PC-9 (cell line): Measurements from ENCODE around the gene LMNTD2. TPM values are rescaled to one million over a fixed set of nuclear protein-coding genes. Genes with fewer than 3 reads are reported as not detected.

Experiments
- BruUV-seq: library from RNA; stranded (reverse); fragments of 400-500 nt; replicated peaks from 2 replicates; lab custom pipeline; 2021; lab: Mats Ljungman, UMichigan
- CTCF ChIA-PET: fragments of 300-600 bp; sonication (Branson Sonifier 250); formaldehyde crosslinking; loops from one replicate; lab custom pipeline; 2022; ENCODE audit warnings: antibody characterized with exemption; lab: Charles Lee
- POLR2A ChIA-PET: fragments of 300-600 bp; sonication (Branson Sonifier 250); formaldehyde crosslinking; loops from one replicate; lab custom pipeline; 2022; ENCODE audit warnings: antibody characterized with exemption; ENCODE audit not compliant: unreplicated experiment; lab: Charles Lee
- DNase-seq, 2 experiments: peaks; one replicate each; pipeline versions ENCODE4 v3.0.0 to v3.0.0-alpha.2; 2015 to 2022; ENCODE audit warnings: mixed read lengths in 1 of 2
- H2AFZ ChIP-seq: fragments of 200-600 bp; sonication (generic); 2 replicates; pipeline ENCODE4 v1.8.1; 2017; ENCODE audit warnings: antibody characterized with exemption
- H3F3A ChIP-seq: fragments of 200-600 bp; sonication (generic); 2 replicates; pipeline ENCODE4 v1.8.1; 2017; ENCODE audit warnings: antibody characterized with exemption, mild to moderate bottlenecking, low read depth; ENCODE audit not compliant: insufficient read depth
- H3K27ac ChIP-seq: fragments of 200-600 bp; sonication (generic); 2 replicates; pipeline ENCODE4 v1.6.1; 2016; ENCODE audit warnings: mixed run types
- H3K27me3 ChIP-seq: fragments of 200-600 bp; sonication (generic); 2 replicates; pipeline ENCODE4 v1.6.1; 2016; ENCODE audit warnings: low read depth, mixed run types; ENCODE audit not compliant: insufficient read depth
- H3K36me3 ChIP-seq: fragments of 200-600 bp; sonication (generic); 2 replicates; pipeline ENCODE4 v1.6.1; 2016; ENCODE audit warnings: low read depth, mixed run types
- H3K4me1 ChIP-seq: fragments of 200-600 bp; sonication (generic); replicated peaks from 2 replicates; pipeline ENCODE4 v1.6.1; 2016; ENCODE audit warnings: mixed run types; ENCODE audit not compliant: insufficient read depth
- H3K4me2 ChIP-seq: fragments of 200-600 bp; sonication (generic); 2 replicates; pipeline ENCODE4 v1.6.1; 2017; ENCODE audit warnings: mixed run types
- H3K4me3 ChIP-seq: fragments of 200-600 bp; sonication (generic); 2 replicates; pipeline ENCODE4 v1.6.1; 2016; ENCODE audit warnings: mixed run types
- H3K79me2 ChIP-seq: fragments of 200-600 bp; sonication (generic); 2 replicates; pipeline ENCODE4 v1.6.1; 2017; ENCODE audit warnings: low read depth, mixed run types
- H3K9me2 ChIP-seq: fragments of 200-600 bp; sonication (generic); 2 replicates; pipeline ENCODE4 v1.8.1; 2017; ENCODE audit warnings: mild to moderate bottlenecking; ENCODE audit not compliant: insufficient read depth
- H3K9me3 ChIP-seq: fragments of 200-600 bp; sonication (generic); 2 replicates; pipeline ENCODE4 v1.8.1; 2016; ENCODE audit warnings: low read depth; ENCODE audit not compliant: insufficient read depth
- H4K20me1 ChIP-seq: fragments of 200-600 bp; sonication (generic); 2 replicates; pipeline ENCODE4 v1.8.1; 2017; ENCODE audit not compliant: insufficient read depth
- EZH2 ChIP-seq: fragments of 200-600 bp; sonication (generic); IDR thresholded peaks from 2 replicates; pipeline ENCODE4 v1.8.0; 2017; ENCODE audit warnings: antibody characterized with exemption, low read depth
- intact Hi-C: fragments of 100-400 bp; cut with micrococcal nuclease; formaldehyde crosslinking; loops from one replicate; pipeline ENCODE4 v1.10.0; 2022; ENCODE audit not compliant: unreplicated experiment
- total RNA-seq: library from RNA; stranded (reverse); gene quantifications from 2 replicates; pipeline ENCODE4 v1.2.3, GENCODE V29; 2021
- TF ChIP-seq, protein P1 (sequence below): fragments of 200-600 bp; sonication (generic); conservative IDR thresholded peaks from 2 replicates; pipeline ENCODE4 v1.6.1; 2017; ENCODE audit warnings: mixed run types, antibody characterized with exemption, mild to moderate bottlenecking, moderate library complexity

LMNTD2 gene
- total RNA-seq, 1 experiment from 2014 or later: 16.3 TPM

GRCh38 chr11:529728-530411 is 30.7 kb downstream of the LMNTD2 start:
- ChIA-PET POLR2A (no interaction called here), CTCF (no interaction called here)
- Histone ChIP-seq H4K20me1 (no peaks in the 10 kb centered on the region), H3K27me3 (no peaks in the 10 kb centered on the region), H3F3A (no peaks in the 10 kb centered on the region), H3K9me3 (no peaks in the 10 kb centered on the region), H2AFZ (no peak overlapping the region), H3K4me3 (no peak overlapping the region), H3K4me2 (no peak overlapping the region), H3K27ac (no peak overlapping the region), H3K36me3 (no peaks in the 10 kb centered on the region), H3K79me2 (0 out of 2 replicates have a peak, but pooled peaks cover 3% of the 10 kb centered on the region), H3K9me2 (no peaks in the 10 kb centered on the region), H3K4me1 (no peaks in the 10 kb centered on the region)
- DNase-seq: no peak
- intact Hi-C loops: no loop called here
- BruUV-seq: no TSS peak
- no peak for TF ChIP-seq EZH2
- TF ChIP-seq, protein P1, sequence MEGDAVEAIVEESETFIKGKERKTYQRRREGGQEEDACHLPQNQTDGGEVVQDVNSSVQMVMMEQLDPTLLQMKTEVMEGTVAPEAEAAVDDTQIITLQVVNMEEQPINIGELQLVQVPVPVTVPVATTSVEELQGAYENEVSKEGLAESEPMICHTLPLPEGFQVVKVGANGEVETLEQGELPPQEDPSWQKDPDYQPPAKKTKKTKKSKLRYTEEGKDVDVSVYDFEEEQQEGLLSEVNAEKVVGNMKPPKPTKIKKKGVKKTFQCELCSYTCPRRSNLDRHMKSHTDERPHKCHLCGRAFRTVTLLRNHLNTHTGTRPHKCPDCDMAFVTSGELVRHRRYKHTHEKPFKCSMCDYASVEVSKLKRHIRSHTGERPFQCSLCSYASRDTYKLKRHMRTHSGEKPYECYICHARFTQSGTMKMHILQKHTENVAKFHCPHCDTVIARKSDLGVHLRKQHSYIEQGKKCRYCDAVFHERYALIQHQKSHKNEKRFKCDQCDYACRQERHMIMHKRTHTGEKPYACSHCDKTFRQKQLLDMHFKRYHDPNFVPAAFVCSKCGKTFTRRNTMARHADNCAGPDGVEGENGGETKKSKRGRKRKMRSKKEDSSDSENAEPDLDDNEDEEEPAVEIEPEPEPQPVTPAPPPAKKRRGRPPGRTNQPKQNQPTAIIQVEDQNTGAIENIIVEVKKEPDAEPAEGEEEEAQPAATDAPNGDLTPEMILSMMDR: no peak

DNA sequence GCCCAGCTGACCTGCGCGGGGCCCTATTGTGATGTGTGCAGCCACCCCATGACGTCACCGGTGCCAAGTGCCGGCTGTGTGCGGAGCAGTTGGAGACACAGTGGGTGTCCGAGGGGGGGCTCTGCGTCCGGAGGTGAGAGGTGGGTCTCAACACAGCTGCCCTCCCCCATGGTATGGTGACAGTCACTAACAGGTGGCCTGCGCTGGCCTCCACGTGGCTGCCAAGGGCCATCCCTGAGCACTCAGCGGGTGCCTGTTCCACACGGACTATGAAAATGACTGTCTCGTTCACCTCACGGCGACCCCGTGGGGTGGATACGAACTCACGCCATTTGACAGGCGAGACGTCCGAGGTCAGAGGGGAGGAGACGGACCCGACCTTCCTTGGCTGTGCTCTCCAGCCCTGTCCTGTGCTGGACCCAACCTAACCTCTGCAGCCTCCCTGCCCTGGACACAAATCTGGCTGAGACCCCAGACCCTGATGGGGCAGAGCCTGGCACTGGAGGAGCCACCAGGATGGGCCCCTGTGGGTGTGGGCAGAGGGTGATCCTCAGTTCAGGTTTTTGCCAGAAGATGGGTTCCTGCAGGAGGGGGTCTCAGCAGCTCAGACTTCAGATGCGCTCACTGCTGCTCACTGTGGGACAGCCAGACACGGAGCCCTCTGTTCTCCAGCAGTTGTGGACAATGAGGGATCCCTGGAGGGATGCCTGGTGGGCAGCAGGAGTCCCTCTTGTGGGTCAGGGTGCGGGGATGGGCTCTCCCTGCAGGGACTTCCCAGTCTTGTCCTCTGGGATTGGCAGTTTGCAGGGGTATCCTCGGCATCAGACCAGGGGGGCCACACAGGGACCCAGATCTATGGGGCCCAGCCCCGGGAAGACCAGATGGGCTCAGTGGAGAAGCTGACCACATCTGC is 31.5 kb downstream of the LMNTD2 start:
- H3K4me1 ChIP-seq: no peaks in the 10 kb centered on the region
- intact Hi-C loops: no loop called here
- BruUV-seq: no TSS peak
- H3K9me3 ChIP-seq: no peaks in the 10 kb centered on the region
- H4K20me1 ChIP-seq: no peaks in the 10 kb centered on the region
- ChIA-PET POLR2A (no interaction called here), CTCF (no interaction called here)
- H3K27me3 ChIP-seq: no peaks in the 10 kb centered on the region
- H3K27ac ChIP-seq: no peak overlapping the region
- H3K4me3 ChIP-seq: no peak overlapping the region
- no peak overlapping the region for H3K4me2 ChIP-seq
- 0 out of 2 replicates have a peak, but pooled peaks cover 3% of the 10 kb centered on the region for H3K79me2 ChIP-seq
- no peak overlapping the region for H2AFZ ChIP-seq
- no peaks in the 10 kb centered on the region for H3K9me2 ChIP-seq
- no peaks in the 10 kb centered on the region for H3K36me3 ChIP-seq
- no peaks in the 10 kb centered on the region for H3F3A ChIP-seq
- no peak for DNase-seq
- TF ChIP-seq EZH2: no peak
- TF ChIP-seq, protein P1: no peak

DNA sequence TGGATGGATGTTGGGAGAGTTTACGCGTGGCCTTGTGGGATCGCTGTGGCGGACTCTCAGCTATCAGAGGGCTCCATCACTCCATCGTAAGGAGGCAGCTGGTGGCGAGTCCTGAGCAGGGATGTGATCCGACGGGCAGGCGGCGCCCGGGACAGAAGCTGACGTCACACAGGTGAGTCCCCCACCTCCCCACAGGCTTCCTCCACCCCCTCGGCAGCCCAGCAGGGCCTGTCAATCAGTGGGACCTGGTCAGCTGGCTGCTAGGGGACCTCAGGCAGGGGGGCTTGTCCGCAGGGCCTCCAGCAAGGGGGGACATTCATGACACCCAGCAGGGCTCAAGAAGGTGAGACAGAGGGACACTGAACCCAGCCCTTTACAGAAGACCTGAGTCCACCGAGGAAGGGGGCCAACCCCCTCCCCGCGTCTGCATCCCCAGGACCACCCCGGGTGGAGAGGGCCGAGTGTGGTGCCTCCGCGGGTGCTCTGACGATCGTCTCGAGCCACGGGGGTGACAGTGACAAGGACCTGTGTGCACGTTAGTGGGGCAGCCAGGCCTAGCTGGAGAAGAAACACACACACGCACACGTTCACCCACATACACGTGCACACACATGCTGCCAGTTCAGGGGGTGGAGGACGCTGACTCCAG is 32.2 kb downstream of the LMNTD2 start:
- Histone ChIP-seq H3K9me3 (no peaks in the 10 kb centered on the region), H3K27ac (no peak overlapping the region), H3K36me3 (no peaks in the 10 kb centered on the region), H2AFZ (no peak overlapping the region), H3K4me1 (no peaks in the 10 kb centered on the region), H3K4me3 (no peak overlapping the region), H3K79me2 (no peaks in the 10 kb centered on the region), H3F3A (no peaks in the 10 kb centered on the region), H4K20me1 (no peaks in the 10 kb centered on the region), H3K9me2 (no peaks in the 10 kb centered on the region), H3K4me2 (no peak overlapping the region), H3K27me3 (no peaks in the 10 kb centered on the region)
- POLR2A ChIA-PET: no interaction called here
- intact Hi-C loops: no loop called here
- BruUV-seq: no TSS peak
- no peak for TF ChIP-seq EZH2
- TF ChIP-seq, protein P1: no peak
- DNase-seq: no peak
- CTCF ChIA-PET: no interaction called here
